ENCODE data around the gene ARGFX.

Gene ARGFX

DNA sequence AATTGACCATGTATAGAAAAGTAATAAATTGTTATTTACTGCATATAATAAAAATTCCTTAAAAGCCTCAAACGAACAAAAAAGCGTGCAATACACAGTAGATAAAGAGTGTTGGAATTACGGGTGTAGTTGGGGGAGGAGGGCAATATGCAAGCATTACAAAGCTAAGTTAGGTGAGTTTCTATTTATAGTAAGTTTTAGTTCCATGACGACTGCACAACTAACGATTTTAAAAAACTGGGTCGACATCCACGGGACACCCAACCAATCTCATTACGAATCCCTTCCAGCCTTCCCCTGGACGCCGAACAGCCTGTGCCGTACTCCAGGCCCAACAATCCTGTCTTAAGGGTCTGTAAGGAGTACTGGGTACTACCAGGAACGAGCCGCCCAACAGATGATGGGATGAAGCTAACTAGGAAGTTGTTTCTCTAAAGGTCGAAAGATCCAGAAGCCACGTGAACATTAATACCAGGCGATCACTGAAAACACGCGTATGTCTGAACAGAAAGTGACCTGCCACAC lies 22.6 kb upstream of the ARGFX start:
- Histone ChIP-seq H2BK15ac (replicated peaks; ENCODE audit: low read depth) (no peak overlapping the region), H4K8ac (ENCODE audit: low read depth, low read length) (no peak overlapping the region), H3K56ac (ENCODE audit: low read length) (peak overlapping the region; percentile 91), H2AK5ac (ENCODE audit: low read length) (no peak overlapping the region), H4K5ac (ENCODE audit: low read length) (no peak overlapping the region), H3K79me1 (ENCODE audit: low read length) (peaks cover 2% of the 10 kb centered on the region), H3K23ac (ENCODE audit: low read length) (no peak overlapping the region), H3K27ac (ENCODE audit: low read depth, low read length) (no peak overlapping the region), H3K9ac (ENCODE audit: low read length) (peak overlapping the region; percentile 86), H3K18ac (ENCODE audit: low read length) (no peak overlapping the region), H3K4me3 (ENCODE audit: low read length) (peak overlapping the region; percentile 80), H3K4ac (ENCODE audit: low read depth, low read length) (no peak overlapping the region), H3K36me3 (ENCODE audit: control insufficient read depth, insufficient read depth, low read length) (no peaks in the 10 kb centered on the region), H2BK120ac (ENCODE audit: low read depth, low read length) (no peak overlapping the region), H3K4me1 (ENCODE audit: control insufficient read depth, low read depth, low read length) (no peaks in the 10 kb centered on the region), H2BK5ac (ENCODE audit: low read length) (no peak overlapping the region), H3K4me2 (ENCODE audit: low read length) (peak overlapping the region; percentile 69), H3K79me2 (ENCODE audit: control insufficient read depth, insufficient read depth, low read length) (peaks cover 10% of the 10 kb centered on the region), H3K27me3 (ENCODE audit: insufficient read depth, low read length, poor library complexity) (no peaks in the 10 kb centered on the region)
- peak; percentile 36 for DNase-seq
- no CpG with 5 or more reads among the region's 18 CpGs for WGBS (ENCODE audit: extremely low coverage, insufficient coverage, low lambda C conversion rate)

- Histone ChIP-seq H3K4ac (ENCODE audit: low read depth, low read length) (no peak within 1 kb of the TSS), H3K79me1 (ENCODE audit: low read length) (peaks cover 2% of the 10 kb centered on the region), H2BK5ac (ENCODE audit: low read length) (no peak within 1 kb of the TSS), H2BK120ac (ENCODE audit: low read depth, low read length) (no peak within 1 kb of the TSS), H3K4me3 (ENCODE audit: low read length) (peak within 1 kb of the TSS; percentile 80), H3K56ac (ENCODE audit: low read length) (peak within 1 kb of the TSS; percentile 91), H3K27me3 (ENCODE audit: insufficient read depth, low read length, poor library complexity) (no peaks in the 10 kb centered on the region), H3K4me2 (ENCODE audit: low read length) (peak within 1 kb of the TSS; percentile 79), H3K9ac (ENCODE audit: low read length) (peak within 1 kb of the TSS; percentile 86), H2AK5ac (ENCODE audit: low read length) (no peak within 1 kb of the TSS), H3K23ac (ENCODE audit: low read length) (no peak within 1 kb of the TSS), H3K27ac (ENCODE audit: low read depth, low read length) (no peak within 1 kb of the TSS), H4K5ac (ENCODE audit: low read length) (peak within 1 kb of the TSS; percentile 10), H3K79me2 (ENCODE audit: control insufficient read depth, insufficient read depth, low read length) (peaks cover 10% of the 10 kb centered on the region), H3K18ac (ENCODE audit: low read length) (peak within 1 kb of the TSS; percentile 39), H3K36me3 (ENCODE audit: control insufficient read depth, insufficient read depth, low read length) (no peaks in the 10 kb centered on the region), H2BK15ac (replicated peaks; ENCODE audit: low read depth) (peak within 1 kb of the TSS; percentile 45), H4K8ac (ENCODE audit: low read depth, low read length) (peak within 1 kb of the TSS; percentile 81), H3K4me1 (ENCODE audit: control insufficient read depth, low read depth, low read length) (no peaks in the 10 kb centered on the region)
- DNase-seq, result peak; percentile 97
- WGBS (ENCODE audit: extremely low coverage, insufficient coverage, low lambda C conversion rate), result no CpG with 5 or more reads among the region's 42 CpGs
Observed at GRCh38 chr3:121545574-121546455, 21.9 kb upstream of the ARGFX start, which contains the start of gene POLQ. Gene POLQ, minus strand, starts transcription at chr3:121545988. Its CDS starts 111 bp downstream, at chr3:121545877.

DNA sequence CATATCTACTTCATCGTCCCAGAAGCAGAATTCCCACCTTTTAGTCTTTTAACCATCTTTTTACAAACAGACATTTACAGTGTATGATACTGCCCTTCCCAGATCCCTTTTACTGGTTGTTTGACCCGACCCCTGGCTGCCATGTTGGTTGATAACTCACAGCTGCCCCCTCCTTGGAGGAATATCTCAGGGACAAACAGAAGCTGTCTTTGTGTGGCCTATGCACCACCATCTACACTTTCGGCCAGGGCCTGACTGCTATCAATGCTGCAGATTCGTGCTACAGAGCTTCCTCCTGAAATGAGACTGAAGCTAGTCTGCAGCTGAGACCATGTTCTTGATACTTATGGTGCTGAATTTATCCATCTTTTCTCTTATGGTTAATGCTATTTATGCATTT lies 15.4 kb upstream of the ARGFX start:
- H3K79me2 ChIP-seq (ENCODE audit: control insufficient read depth, insufficient read depth, low read length), result no peaks in the 10 kb centered on the region
- no peak overlapping the region for H2BK5ac ChIP-seq (ENCODE audit: low read length)
- WGBS (ENCODE audit: extremely low coverage, insufficient coverage, low lambda C conversion rate), result no CpG with 5 or more reads among the region's 4 CpGs
- H4K5ac ChIP-seq (ENCODE audit: low read length), result no peak overlapping the region
- no peak overlapping the region for H3K4me3 ChIP-seq (ENCODE audit: low read length)
- H3K4me2 ChIP-seq (ENCODE audit: low read length), result no peak overlapping the region
- no peak overlapping the region for H4K8ac ChIP-seq (ENCODE audit: low read depth, low read length)
- no peak overlapping the region for H3K9ac ChIP-seq (ENCODE audit: low read length)
- no peaks in the 10 kb centered on the region for H3K36me3 ChIP-seq (ENCODE audit: control insufficient read depth, insufficient read depth, low read length)
- no peak overlapping the region for H3K27ac ChIP-seq (ENCODE audit: low read depth, low read length)
- H3K27me3 ChIP-seq (ENCODE audit: insufficient read depth, low read length, poor library complexity), result no peaks in the 10 kb centered on the region
- H3K79me1 ChIP-seq (ENCODE audit: low read length), result no peaks in the 10 kb centered on the region
- no peak overlapping the region for H2AK5ac ChIP-seq (ENCODE audit: low read length)
- H3K56ac ChIP-seq (ENCODE audit: low read length), result no peak overlapping the region
- no peak overlapping the region for H2BK120ac ChIP-seq (ENCODE audit: low read depth, low read length)
- no peak for DNase-seq
- H3K23ac ChIP-seq (ENCODE audit: low read length), result no peak overlapping the region
- no peak overlapping the region for H3K4ac ChIP-seq (ENCODE audit: low read depth, low read length)
- no peak overlapping the region for H2BK15ac ChIP-seq (replicated peaks; ENCODE audit: low read depth)
- no peaks in the 10 kb centered on the region for H3K4me1 ChIP-seq (ENCODE audit: control insufficient read depth, low read depth, low read length)
- no peak overlapping the region for H3K18ac ChIP-seq (ENCODE audit: low read length)

GRCh38 chr3:121552797-121553196 lies 15.0 kb upstream of the ARGFX start:
- Histone ChIP-seq H3K4me2 (ENCODE audit: low read length) (no peak overlapping the region), H4K8ac (ENCODE audit: low read depth, low read length) (no peak overlapping the region), H3K79me1 (ENCODE audit: low read length) (no peaks in the 10 kb centered on the region), H3K4me1 (ENCODE audit: control insufficient read depth, low read depth, low read length) (no peaks in the 10 kb centered on the region), H2BK15ac (replicated peaks; ENCODE audit: low read depth) (no peak overlapping the region), H3K4me3 (ENCODE audit: low read length) (no peak overlapping the region), H2AK5ac (ENCODE audit: low read length) (no peak overlapping the region), H3K9ac (ENCODE audit: low read length) (no peak overlapping the region), H3K36me3 (ENCODE audit: control insufficient read depth, insufficient read depth, low read length) (no peaks in the 10 kb centered on the region), H3K27me3 (ENCODE audit: insufficient read depth, low read length, poor library complexity) (no peaks in the 10 kb centered on the region), H3K27ac (ENCODE audit: low read depth, low read length) (no peak overlapping the region), H3K79me2 (ENCODE audit: control insufficient read depth, insufficient read depth, low read length) (no peaks in the 10 kb centered on the region), H3K4ac (ENCODE audit: low read depth, low read length) (no peak overlapping the region), H3K56ac (ENCODE audit: low read length) (no peak overlapping the region), H3K23ac (ENCODE audit: low read length) (no peak overlapping the region), H4K5ac (ENCODE audit: low read length) (no peak overlapping the region), H3K18ac (ENCODE audit: low read length) (no peak overlapping the region), H2BK5ac (ENCODE audit: low read length) (no peak overlapping the region), H2BK120ac (ENCODE audit: low read depth, low read length) (no peak overlapping the region)
- no peak for DNase-seq
- no CpG with 5 or more reads among the region's 3 CpGs for WGBS (ENCODE audit: extremely low coverage, insufficient coverage, low lambda C conversion rate)

GRCh38 chr3:121557426-121557934 lies 10.3 kb upstream of the ARGFX start:
- no CpG with 5 or more reads among the region's 5 CpGs for WGBS (ENCODE audit: extremely low coverage, insufficient coverage, low lambda C conversion rate)

More at GRCh38 chr3:121557426-121557934, 10.3 kb upstream of the ARGFX start:
- H2BK5ac ChIP-seq (ENCODE audit: low read length), result no peak overlapping the region
- H2BK15ac ChIP-seq (replicated peaks; ENCODE audit: low read depth), result no peak overlapping the region
- no peak overlapping the region for H4K5ac ChIP-seq (ENCODE audit: low read length)
- no peak overlapping the region for H3K9ac ChIP-seq (ENCODE audit: low read length)
- no peaks in the 10 kb centered on the region for H3K27me3 ChIP-seq (ENCODE audit: insufficient read depth, low read length, poor library complexity)
- no peaks in the 10 kb centered on the region for H3K36me3 ChIP-seq (ENCODE audit: control insufficient read depth, insufficient read depth, low read length)
- H4K8ac ChIP-seq (ENCODE audit: low read depth, low read length), result no peak overlapping the region
- H3K4me3 ChIP-seq (ENCODE audit: low read length), result no peak overlapping the region
- no peaks in the 10 kb centered on the region for H3K79me2 ChIP-seq (ENCODE audit: control insufficient read depth, insufficient read depth, low read length)
- no peaks in the 10 kb centered on the region for H3K79me1 ChIP-seq (ENCODE audit: low read length)
- DNase-seq, result no peak
- H3K4me1 ChIP-seq (ENCODE audit: control insufficient read depth, low read depth, low read length), result peaks cover 2% of the 10 kb centered on the region
- no peak overlapping the region for H3K23ac ChIP-seq (ENCODE audit: low read length)
- H3K4me2 ChIP-seq (ENCODE audit: low read length), result no peak overlapping the region
- no peak overlapping the region for H2BK120ac ChIP-seq (ENCODE audit: low read depth, low read length)
- H3K4ac ChIP-seq (ENCODE audit: low read depth, low read length), result no peak overlapping the region
- H3K27ac ChIP-seq (ENCODE audit: low read depth, low read length), result no peak overlapping the region
- H3K18ac ChIP-seq (ENCODE audit: low read length), result no peak overlapping the region
- no peak overlapping the region for H2AK5ac ChIP-seq (ENCODE audit: low read length)
- H3K56ac ChIP-seq (ENCODE audit: low read length), result no peak overlapping the region
